ENCODE results near the gene ABLIM3.

GRCh38 chr5:149130121-149130914, 11.0 kb upstream of the ABLIM3 start:
- TF ChIP-seq CTCF (IDR thresholded peaks at IDR 0.05): peak in 1 of 3 experiments; percentile 9
- no peak for TF ChIP-seq POLR2A (IDR thresholded peaks at IDR 0.05)
